ENCODE data around the gene RHOD. TPM values are rescaled to one million over a fixed set of nuclear protein-coding genes. Genes with fewer than 3 reads are reported as not detected.

The RHOD gene
- polyA plus RNA-seq, 1 of the 3 experiments (the other 2 are of a cell fraction) = not detected

- TF ChIP-seq SIN3A (IDR thresholded peaks at IDR 0.05; ENCODE audit: borderline replicate concordance, low read depth, low read length) = no peak
- no peak for TF ChIP-seq FOXM1 (IDR thresholded peaks at IDR 0.05; ENCODE audit: low read depth)
- TF ChIP-seq GATA2 (CRISPR knock-in tag; IDR thresholded peaks at IDR 0.05) = no peak
- TF ChIP-seq USF1 (IDR thresholded peaks at IDR 0.05; ENCODE audit: borderline replicate concordance, low read depth) = no peak
Observed at GRCh38 chr11:67055812-67056211, 835 bp upstream of the RHOD start (continued).

- Histone ChIP-seq H3K79me2 (ENCODE audit: insufficient read depth) (no peaks in the 10 kb centered on the region), H3F3A (replicated peaks; ENCODE audit: insufficient read depth) (peaks cover 7% of the 10 kb centered on the region), H3K27ac (ENCODE audit: low read depth in 2 of 2, low read length in 1 of 2) (no peak overlapping the region), H3K9ac (no peak overlapping the region), H2AFZ (ENCODE audit: low read depth) (no peak overlapping the region), H3K4me1 (ENCODE audit: control insufficient read depth in 1 of 2, insufficient read depth in 2 of 2, low read depth in 1 of 2, low read length in 1 of 2) (peaks cover 9 to 12% of the 10 kb centered on the region in 2 experiments; a peak in 2 of 4 replicates), H3K9me3 (no peaks in the 10 kb centered on the region), H3K4me3 (ENCODE audit: low read depth in 2 of 2, low read length in 1 of 2) (no peak overlapping the region), H4K20me1 (ENCODE audit: insufficient read depth) (no peaks in the 10 kb centered on the region), H3K27me3 (ENCODE audit: insufficient read depth) (no peaks in the 10 kb centered on the region), H3K4me2 (no peak overlapping the region), H3K36me3 (replicated peaks in 1 of 2; ENCODE audit: control insufficient read depth in 1 of 2, insufficient read depth in 2 of 2, low read length in 1 of 2) (no peaks in the 10 kb centered on the region), H3K9me2 (no peaks in the 10 kb centered on the region)
- CTCF ChIA-PET = interaction anchor here (0.8 to 1.6 kb wide), 4 partner anchors 10 to 260 kb away, joined by 3 to 7 read pairs (median 4); no protein-coding TSS in a partner anchor
- 90% methylated on average over 2 of the region's 10 CpGs for WGBS (ENCODE audit: low lambda C conversion rate)
- POLR2A ChIA-PET = no interaction called here
- no peak for DNase-seq
- TF ChIP-seq EZH2phosphoT487 (IDR thresholded peaks at IDR 0.05; ENCODE audit: borderline replicate concordance, low read depth) (no peak), SMC3 (IDR thresholded peaks at IDR 0.05; ENCODE audit: low read depth, low read length) (no peak), TCF12 (IDR thresholded peaks at IDR 0.05) (no peak), MXI1 (IDR thresholded peaks at IDR 0.05; ENCODE audit: low read depth, low read length) (no peak), USF2 (IDR thresholded peaks at IDR 0.05; ENCODE audit: borderline replicate concordance, low read depth, low read length) (no peak), GABPA (IDR thresholded peaks at IDR 0.05; ENCODE audit: low read depth) (no peak), ZBTB33 (IDR thresholded peaks at IDR 0.05; ENCODE audit: borderline replicate concordance, low read depth) (no peak), NRF1 (IDR thresholded peaks at IDR 0.05; ENCODE audit: low read depth, low read length) (no peak), ELF1 (IDR thresholded peaks at IDR 0.05) (no peak), USF1 (IDR thresholded peaks at IDR 0.05; ENCODE audit: borderline replicate concordance, low read depth) (no peak), FOXM1 (IDR thresholded peaks at IDR 0.05; ENCODE audit: low read depth) (no peak), NFIC (IDR thresholded peaks at IDR 0.05; ENCODE audit: borderline replicate concordance) (no peak), MEF2A (IDR thresholded peaks at IDR 0.05; ENCODE audit: borderline replicate concordance, low read depth) (no peak), IRF3 (IDR thresholded peaks at IDR 0.05; ENCODE audit: low read depth, low read length) (no peak), JUND (IDR thresholded peaks at IDR 0.05) (no peak), TAF1 (IDR thresholded peaks at IDR 0.05; ENCODE audit: borderline replicate concordance, low read depth, low read length) (no peak), TEAD4 (IDR thresholded peaks at IDR 0.05; ENCODE audit: borderline replicate concordance, insufficient read depth) (no peak), EP300 (IDR thresholded peaks at IDR 0.05; ENCODE audit: borderline replicate concordance in 1 of 2, low read depth in 1 of 2, low read length in 1 of 2) (no peak), CTCF (IDR thresholded peaks at IDR 0.05) (no peak), FOXJ3 (CRISPR knock-in tag; IDR thresholded peaks at IDR 0.05) (no peak)
Observed at GRCh38 chr11:67057205-67057672, 592 bp downstream of the RHOD start.

Data from SK-N-SH (cell line).